Stimulated activated CD8-positive, alpha-beta memory T cell treated with anti-CD3 and anti-CD28 coated beads, Interleukin-15, amount 100 ng/mL, for 1 hour (primary cell): ENCODE results near the gene USP38.

Source experiments
- DNase-seq: peaks from one replicate; pipeline ENCODE4 v3.0.0-alpha.2; 2020; ENCODE audit warnings: low read depth

USP38 gene

DNA sequence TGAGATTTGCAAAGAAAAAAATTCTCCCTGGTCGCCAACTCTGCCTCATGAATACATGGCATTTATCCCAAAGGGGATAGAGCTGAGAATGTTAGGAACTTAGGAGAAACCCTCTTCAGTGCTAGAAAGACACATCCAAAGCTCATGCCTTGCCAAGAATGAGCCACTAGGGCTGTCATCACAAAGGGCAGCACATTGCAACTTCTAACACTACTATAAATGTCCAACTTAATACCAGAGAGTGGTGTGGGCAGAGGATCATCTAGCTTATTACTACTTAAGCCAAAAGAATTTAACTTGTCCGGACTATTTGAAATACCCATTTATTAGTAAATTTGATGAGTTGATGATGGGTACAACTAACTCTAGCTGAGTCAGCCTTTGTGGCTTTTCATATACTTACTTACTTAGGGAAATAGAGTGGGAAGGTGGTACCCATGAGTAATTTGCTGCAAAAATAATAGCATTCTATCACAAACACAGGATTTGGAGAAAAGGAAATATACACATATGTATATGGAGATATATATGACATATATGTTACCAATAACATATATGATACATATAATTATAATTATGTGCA is 85.6 kb downstream of the USP38 start:
- no peak for DNase-seq
